Stimulated activated CD8-positive, alpha-beta memory T cell treated with anti-CD3 and anti-CD28 coated beads, Interleukin-12 subunit alpha, Interleukin-12 subunit beta, amount 100 ng/mL, for 4 hours (primary cell): Measurements from ENCODE around the gene SFR1.
"Not testable (repeated sequence)": the region's sequence is repeated elsewhere in the genome, so short reads cannot be mapped to it uniquely, and the experiment has no call there.

Source experiments
- DNase-seq: peaks from one replicate; pipeline ENCODE4 v3.0.0-alpha.2; 2020; ENCODE audit warnings: low read depth

Gene SFR1

GRCh38 chr10:104109908-104110662 lies 11.9 kb upstream of the SFR1 start:
- no peak for DNase-seq

GRCh38 chr10:104113376-104113956 lies 8.5 kb upstream of the SFR1 start:
- DNase-seq = no peak

- no peak for DNase-seq
Observed at GRCh38 chr10:104117839-104118323, 4.1 kb upstream of the SFR1 start.

GRCh38 chr10:104119996-104120395 lies 2.0 kb upstream of the SFR1 start:
- DNase-seq = no peak

- no peak for DNase-seq
Observed at GRCh38 chr10:104120512-104120902, 1.5 kb upstream of the SFR1 start.

GRCh38 chr10:104120903-104121484 lies 977 bp upstream of the SFR1 start:
- peak; percentile 60 for DNase-seq

GRCh38 chr10:104122225-104123107 lies 495 bp downstream of the SFR1 start:
- DNase-seq = no peak

- no peak for DNase-seq
Observed at GRCh38 chr10:104123397-104123796, 1.4 kb downstream of the SFR1 start.

- DNase-seq = no peak
Observed at GRCh38 chr10:104127411-104127810, 5.4 kb downstream of the SFR1 start.

- DNase-seq = no peak
Observed at GRCh38 chr10:104128214-104128613, 6.2 kb downstream of the SFR1 start.

GRCh38 chr10:104130041-104130440 lies 8.1 kb downstream of the SFR1 start:
- DNase-seq = no peak

- no peak for DNase-seq
Observed at GRCh38 chr10:104138131-104138530, 16.2 kb downstream of the SFR1 start.

- DNase-seq = no peak
Observed at GRCh38 chr10:104139221-104139620, 17.2 kb downstream of the SFR1 start.

GRCh38 chr10:104142081-104142480 lies 20.1 kb downstream of the SFR1 start:
- no peak for DNase-seq

- no peak for DNase-seq
Observed at GRCh38 chr10:104143829-104144228, 21.9 kb downstream of the SFR1 start.

- DNase-seq = no peak
Observed at GRCh38 chr10:104144931-104145330, 23.0 kb downstream of the SFR1 start.

- no peak for DNase-seq
Observed at GRCh38 chr10:104146882-104147281, 24.9 kb downstream of the SFR1 start.

GRCh38 chr10:104150139-104150538 lies 28.2 kb downstream of the SFR1 start:
- DNase-seq = no peak

GRCh38 chr10:104151737-104152136 lies 29.8 kb downstream of the SFR1 start:
- DNase-seq = no peak

- no peak for DNase-seq
Observed at GRCh38 chr10:104155591-104155990, 33.6 kb downstream of the SFR1 start.

GRCh38 chr10:104170610-104171254 lies 48.8 kb downstream of the SFR1 start:
- no peak for DNase-seq

GRCh38 chr10:104174136-104174535 lies 52.2 kb downstream of the SFR1 start:
- DNase-seq = not testable (repeated sequence)
